HG02870 (cell line): Measurements from ENCODE around the gene PDGFD.
A peak's percentile ranks its signal among the peaks of the same experiment; 100 is the strongest.

Experiments used
- ATAC-seq: cut with Tn5 transposase; IDR thresholded peaks from one replicate; pipeline ENCODE4 v1.9.1; 2021; ENCODE audit warnings: mild to moderate bottlenecking, moderate library complexity; ENCODE audit not compliant: unreplicated experiment

PDGFD gene

DNA sequence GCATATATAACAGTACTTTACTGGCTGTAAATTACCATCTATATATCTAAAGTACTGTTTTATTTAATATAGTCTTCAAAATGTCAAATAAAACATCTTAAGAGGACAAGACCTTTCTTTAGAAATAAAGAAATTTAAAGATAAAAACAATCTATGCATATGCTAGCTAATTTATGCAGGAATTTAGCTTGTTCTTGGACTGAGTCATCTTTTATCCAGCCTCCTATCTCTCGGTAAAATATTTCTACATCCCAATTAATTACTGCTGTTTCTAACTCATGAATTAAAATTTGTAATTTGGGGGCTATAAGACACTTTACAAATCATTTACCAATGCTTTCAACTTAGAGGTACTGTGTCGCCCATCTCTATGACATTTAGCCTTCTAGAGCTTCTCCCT, 200.3 kb downstream of the PDGFD start:
- no peak for ATAC-seq

DNA sequence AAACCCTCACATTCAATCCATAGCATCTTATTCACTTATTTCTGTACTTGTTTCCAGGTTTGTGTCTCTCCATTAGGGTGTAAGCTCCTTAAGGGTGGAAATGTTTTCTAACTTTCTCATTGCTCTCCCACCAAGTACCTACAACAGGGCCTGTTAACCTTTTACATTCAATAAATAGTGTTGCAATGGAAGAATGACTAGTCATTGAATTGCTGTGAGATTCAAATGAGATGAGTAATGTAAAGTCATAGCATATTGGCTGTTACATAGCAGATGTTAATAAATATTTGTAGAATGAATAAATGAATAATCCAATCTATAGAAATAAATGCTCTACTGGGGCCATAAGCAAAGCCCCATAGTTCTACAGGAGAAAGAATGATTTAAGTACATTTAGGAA, 202.9 kb downstream of the PDGFD start:
- no peak for ATAC-seq

GRCh38 chr11:103960108-103960507, 203.8 kb downstream of the PDGFD start:
- ATAC-seq: no peak

GRCh38 chr11:103959279-103959942, 204.5 kb downstream of the PDGFD start:
- ATAC-seq: peak; percentile 99

DNA sequence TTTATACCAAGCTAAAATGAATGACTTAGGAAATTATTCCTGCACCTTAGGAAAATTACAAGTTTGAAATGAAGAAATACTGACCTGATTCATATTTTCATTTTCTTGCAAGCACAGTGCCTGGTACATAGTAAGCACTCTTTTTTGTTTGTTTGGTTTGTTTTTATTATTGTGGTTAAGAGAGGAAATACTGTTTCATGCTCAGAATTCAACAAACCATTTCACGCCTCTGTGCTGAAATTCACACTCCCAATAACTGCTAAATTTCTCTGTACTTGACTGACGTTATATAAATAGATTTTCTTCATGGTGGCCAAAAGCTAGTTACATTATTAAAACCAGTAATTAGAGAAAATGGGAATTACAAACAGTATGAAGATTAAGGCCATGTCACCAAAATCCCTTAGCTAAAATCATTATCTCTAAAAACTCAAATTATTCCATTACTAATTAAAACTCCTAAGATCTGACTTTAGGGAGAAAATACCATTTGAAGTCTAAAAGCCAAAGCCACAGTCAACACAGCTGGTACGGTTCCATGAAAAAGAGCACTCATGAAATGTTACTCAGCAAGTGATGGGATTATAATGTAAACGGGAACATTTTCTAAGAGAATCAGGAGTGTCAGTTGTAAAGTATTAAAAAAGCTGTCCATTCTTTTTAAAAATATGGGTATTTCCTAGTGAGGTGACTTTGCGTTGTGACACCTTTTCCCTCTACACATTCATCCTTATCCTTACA, 205.3 kb downstream of the PDGFD start:
- peak; percentile 19 for ATAC-seq

DNA sequence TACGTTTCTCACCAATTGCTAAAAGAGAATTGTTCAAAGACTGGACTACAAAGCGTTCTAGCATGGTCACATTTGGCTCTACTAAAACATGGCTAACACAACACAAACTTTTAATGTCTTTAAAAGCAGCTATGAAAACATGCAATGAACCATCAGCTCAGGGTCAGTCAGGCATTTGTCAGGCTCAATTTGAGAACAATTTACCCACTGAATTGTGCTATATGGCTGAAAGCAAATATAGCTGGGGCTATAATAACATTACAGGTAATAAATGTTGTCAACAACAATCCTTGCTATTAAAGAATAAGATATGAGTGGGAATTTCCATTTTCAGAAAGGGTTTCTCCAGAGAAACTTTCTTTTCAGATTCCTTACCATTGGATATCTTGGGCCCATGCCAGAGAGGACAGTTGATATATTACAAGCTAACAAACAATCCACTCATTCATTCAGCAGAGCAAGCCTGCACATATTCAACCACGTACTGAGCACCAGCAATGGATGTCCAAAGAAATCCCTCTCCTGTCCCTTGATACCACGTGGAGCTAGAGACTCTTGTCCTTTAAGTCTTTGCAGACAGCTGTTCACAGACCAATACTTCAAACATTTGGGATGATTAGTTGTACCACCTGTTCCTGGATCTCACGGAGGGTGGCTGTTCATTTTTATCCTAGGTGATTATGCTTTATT, 210.0 kb downstream of the PDGFD start:
- ATAC-seq: no peak

DNA sequence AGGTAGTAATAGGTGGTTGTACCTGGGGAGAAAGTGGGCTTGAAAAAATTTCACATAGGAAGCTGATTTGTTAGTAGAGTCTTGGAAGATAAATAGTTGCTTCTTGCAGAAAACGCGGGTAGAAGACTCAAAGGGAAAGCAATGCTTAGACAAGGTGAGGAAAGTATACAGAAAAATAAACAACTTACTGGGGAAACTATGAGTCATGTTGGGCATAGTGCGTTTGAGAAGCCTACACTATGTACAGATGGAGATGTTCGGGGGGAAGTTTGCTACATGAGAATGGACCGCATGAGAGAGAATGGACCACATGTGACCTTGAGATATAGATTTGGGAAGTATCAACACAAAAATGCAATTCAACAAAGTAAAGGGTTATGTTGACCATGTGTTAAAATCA, 214.2 kb downstream of the PDGFD start:
- no peak for ATAC-seq

DNA sequence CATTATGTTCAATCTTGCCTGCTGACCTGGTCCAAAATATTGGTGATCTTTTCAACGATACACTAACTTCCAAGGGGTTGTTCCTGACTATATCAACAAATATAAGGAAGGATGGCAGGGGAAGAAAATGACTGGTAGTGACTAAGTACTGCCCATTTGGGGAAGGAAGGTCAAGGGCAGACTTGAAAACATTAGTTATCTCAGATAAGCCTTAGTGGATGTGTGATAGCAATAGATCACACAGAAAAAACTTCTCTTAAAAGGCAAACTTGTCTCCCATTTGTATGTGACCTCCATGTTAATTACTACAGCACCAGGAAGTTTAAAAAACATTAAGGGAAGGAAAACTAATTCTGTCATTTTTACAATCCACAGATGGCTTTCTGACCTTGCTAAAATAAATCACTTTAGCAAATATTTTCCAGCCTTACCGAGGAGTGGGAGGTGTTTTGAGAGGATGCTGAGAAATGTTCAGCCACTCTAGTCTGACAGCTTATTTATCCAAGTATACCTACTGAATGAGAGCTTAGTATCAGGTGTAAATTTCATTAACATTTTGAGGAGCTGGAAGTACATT, 215.7 kb downstream of the PDGFD start:
- no peak for ATAC-seq

- no peak for ATAC-seq
These were observed 216.4 kb downstream of the PDGFD start for GRCh38 chr11:103947546-103947919.

- no peak for ATAC-seq
These were observed 217.0 kb downstream of the PDGFD start for GRCh38 chr11:103946793-103947545.

DNA sequence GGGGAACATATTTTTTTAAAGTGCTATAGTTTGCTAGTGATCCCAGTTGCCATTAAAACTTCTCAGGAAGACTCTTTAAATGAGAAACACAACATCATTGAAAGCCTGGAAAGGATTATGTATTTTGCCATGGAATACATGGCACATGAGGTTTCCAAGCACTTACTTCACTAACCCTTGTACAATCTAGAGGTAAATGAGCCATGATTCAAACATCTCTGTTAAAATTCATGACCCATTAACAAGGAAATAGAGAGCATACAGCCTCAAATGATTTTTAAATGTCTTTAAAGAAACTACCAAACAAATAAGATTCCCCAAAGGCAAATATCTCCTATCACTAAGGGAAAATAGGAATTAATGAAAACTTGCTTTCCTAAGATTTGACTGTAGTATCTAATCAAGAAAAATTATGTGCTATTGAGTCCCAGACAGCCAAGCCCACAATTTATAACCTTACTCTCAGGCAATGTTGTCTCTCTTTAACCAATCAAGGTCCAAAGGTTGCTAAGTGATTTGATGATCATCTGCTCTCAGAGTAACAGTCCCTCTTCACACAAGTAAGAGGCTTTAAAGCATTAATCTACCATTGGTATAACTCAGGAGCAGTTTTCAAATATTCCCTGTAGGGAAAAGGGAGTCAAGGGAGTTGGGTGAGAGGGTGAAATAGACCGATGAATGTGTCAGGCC, 219.6 kb downstream of the PDGFD start:
- ATAC-seq: no peak

DNA sequence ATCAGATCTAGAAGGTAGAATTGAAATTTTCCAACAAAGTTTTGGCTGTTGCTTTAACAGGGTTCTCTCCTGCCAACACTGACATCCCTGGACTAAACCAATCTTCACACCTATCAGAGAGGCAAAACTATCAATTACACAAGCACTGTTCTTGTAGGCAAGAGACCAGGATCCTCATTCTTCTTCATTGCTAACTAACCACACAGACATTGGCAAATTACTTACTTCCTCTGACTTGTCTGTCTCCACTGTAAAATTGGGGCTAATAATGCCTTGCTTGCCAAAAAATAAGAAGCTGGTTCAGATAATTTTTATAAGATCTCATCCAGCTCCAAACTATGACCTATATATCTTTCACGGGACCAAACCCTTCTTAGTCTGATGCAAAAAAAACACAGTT, 221.3 kb downstream of the PDGFD start:
- ATAC-seq: no peak

GRCh38 chr11:103940551-103940950, 223.4 kb downstream of the PDGFD start:
- no peak for ATAC-seq

GRCh38 chr11:103939694-103940093, 224.3 kb downstream of the PDGFD start:
- no peak for ATAC-seq

DNA sequence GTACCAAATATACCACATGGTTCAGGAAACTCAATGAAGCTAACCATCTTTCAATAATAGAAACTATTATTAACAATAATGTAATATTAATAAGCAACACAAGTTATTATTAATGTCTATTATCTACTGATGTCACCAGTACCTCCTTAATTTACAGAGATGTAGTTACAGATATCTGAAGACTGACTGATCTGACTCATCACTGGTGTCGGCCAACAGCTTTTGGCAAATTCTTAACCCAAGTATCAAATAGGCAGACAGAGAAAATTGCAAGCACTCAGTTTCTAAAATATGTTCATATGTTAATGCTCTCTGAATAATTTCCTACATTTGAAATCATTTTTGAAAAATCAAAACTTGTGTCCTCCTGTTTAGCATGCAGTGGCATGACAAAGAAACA, 227.9 kb downstream of the PDGFD start:
- ATAC-seq: peak; percentile 55

GRCh38 chr11:103935219-103935618, 228.7 kb downstream of the PDGFD start:
- ATAC-seq: no peak

GRCh38 chr11:103929170-103929903, 234.6 kb downstream of the PDGFD start:
- ATAC-seq: peak; percentile 96

DNA sequence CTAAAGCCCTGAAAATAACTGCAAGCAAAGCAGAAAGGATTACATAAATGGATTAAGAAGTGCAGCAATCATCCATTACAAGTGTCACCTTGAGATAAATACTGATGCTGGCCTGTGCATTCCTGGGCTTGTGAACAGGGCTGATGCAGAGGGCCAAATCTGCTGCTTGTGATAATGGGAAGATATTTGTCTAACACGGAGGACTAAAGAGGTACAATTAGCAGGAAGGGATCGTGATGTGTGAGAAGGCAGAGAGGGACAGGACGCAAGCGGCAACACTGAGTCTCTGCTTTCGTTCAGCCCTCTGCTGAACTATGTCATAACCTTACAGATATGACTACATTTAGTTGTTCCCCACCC, 235.2 kb downstream of the PDGFD start:
- ATAC-seq: peak; percentile 7

DNA sequence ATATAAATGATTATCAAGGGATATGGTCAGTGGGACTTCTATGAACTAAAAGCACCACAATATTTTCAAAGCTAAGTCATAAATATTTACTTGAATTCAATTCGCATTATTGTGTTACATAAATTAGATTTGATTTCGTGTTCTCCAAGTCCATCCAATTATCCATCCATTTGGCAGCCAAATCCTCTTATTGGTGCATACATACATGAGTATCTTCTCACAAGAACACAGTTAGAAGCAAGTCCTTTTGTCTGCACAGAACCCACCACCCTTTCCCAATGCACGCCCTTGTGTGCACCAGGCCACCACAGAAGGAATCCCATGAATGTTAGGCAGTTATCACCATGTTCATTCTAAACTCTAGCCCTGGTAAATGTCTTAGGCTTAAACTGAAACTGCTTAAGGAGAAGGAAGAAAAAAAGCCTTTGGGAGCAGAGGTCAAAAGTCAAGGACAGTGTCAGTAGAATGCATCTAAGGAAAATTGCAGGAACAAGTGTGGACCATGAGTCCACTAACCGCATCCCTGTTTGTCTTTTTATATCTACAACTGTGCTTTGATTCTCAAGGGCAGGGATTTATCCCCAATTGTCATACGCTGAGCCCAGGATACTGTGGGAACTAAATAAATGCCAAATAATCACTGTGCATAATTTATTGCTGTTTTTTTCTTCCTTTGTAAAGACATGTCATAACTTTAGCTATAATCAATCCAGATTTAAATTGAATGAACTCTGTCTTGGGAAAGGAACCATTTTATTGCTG, 235.7 kb downstream of the PDGFD start:
- ATAC-seq: no peak
